ENCODE results near the gene RTL9. TPM values are rescaled to one million over a fixed set of nuclear protein-coding genes. Genes with fewer than 3 reads are reported as not detected.

The RTL9 gene
- total RNA-seq, 2 donors from 2014 or later: 0.07 to 0.27 TPM

GRCh38 chrX:110399497-110399896 is 40.8 kb downstream of the RTL9 start:
- Histone ChIP-seq H3K4me3 (no peak overlapping the region), H3K9me3 (no peaks in the 10 kb centered on the region), H3K27me3 (replicated peaks; ENCODE audit: insufficient read depth) (no peaks in the 10 kb centered on the region), H3K4me1 (ENCODE audit: control insufficient read depth in 1 of 2, low read depth in 2 of 2) (no peaks in the 10 kb centered on the region), H3K27ac (no peak overlapping the region), H3K36me3 (no peaks in the 10 kb centered on the region)
- TF ChIP-seq CTCF (IDR thresholded peaks at IDR 0.05): no peak
- ATAC-seq (ENCODE audit: insufficient number of reproducible peaks, low FRiP score, low read depth): no peak
- DNase-seq (ENCODE audit: low spot score): no peak

- Histone ChIP-seq H3K9me3 (no peaks in the 10 kb centered on the region), H3K4me3 (no peak overlapping the region), H3K27ac (no peak overlapping the region), H3K27me3 (replicated peaks; ENCODE audit: insufficient read depth) (no peaks in the 10 kb centered on the region), H3K36me3 (no peaks in the 10 kb centered on the region), H3K4me1 (ENCODE audit: control insufficient read depth in 1 of 2, low read depth in 2 of 2) (no peaks in the 10 kb centered on the region)
- ATAC-seq (ENCODE audit: insufficient number of reproducible peaks, low FRiP score, low read depth) (no peak), DNase-seq (ENCODE audit: low spot score) (no peak)
- TF ChIP-seq CTCF (IDR thresholded peaks at IDR 0.05): no peak
These were observed 41.3 kb downstream of the RTL9 start for GRCh38 chrX:110399966-110400365.

- ATAC-seq (ENCODE audit: insufficient number of reproducible peaks, low FRiP score, low read depth): no peak
- Histone ChIP-seq H3K36me3 (no peaks in the 10 kb centered on the region), H3K4me3 (no peak overlapping the region), H3K4me1 (ENCODE audit: control insufficient read depth in 1 of 2, low read depth in 2 of 2) (no peaks in the 10 kb centered on the region), H3K9me3 (no peaks in the 10 kb centered on the region), H3K27me3 (replicated peaks; ENCODE audit: insufficient read depth) (no peaks in the 10 kb centered on the region), H3K27ac (no peak overlapping the region)
- DNase-seq (ENCODE audit: low spot score): no peak
- TF ChIP-seq CTCF (IDR thresholded peaks at IDR 0.05): no peak
These were observed 42.5 kb downstream of the RTL9 start for GRCh38 chrX:110401135-110401534.

GRCh38 chrX:110402091-110402849 is 43.6 kb downstream of the RTL9 start:
- no peaks in the 10 kb centered on the region for H3K36me3 ChIP-seq
- no peaks in the 10 kb centered on the region for H3K4me1 ChIP-seq (ENCODE audit: control insufficient read depth in 1 of 2, low read depth in 2 of 2)
- DNase-seq (ENCODE audit: low spot score) (no peak), ATAC-seq (ENCODE audit: insufficient number of reproducible peaks, low FRiP score, low read depth) (no peak)
- H3K27ac ChIP-seq: no peak overlapping the region
- H3K4me3 ChIP-seq: no peak overlapping the region
- H3K27me3 ChIP-seq (replicated peaks; ENCODE audit: insufficient read depth): no peaks in the 10 kb centered on the region
- H3K9me3 ChIP-seq: no peaks in the 10 kb centered on the region
- no peak for TF ChIP-seq CTCF (IDR thresholded peaks at IDR 0.05)

DNA sequence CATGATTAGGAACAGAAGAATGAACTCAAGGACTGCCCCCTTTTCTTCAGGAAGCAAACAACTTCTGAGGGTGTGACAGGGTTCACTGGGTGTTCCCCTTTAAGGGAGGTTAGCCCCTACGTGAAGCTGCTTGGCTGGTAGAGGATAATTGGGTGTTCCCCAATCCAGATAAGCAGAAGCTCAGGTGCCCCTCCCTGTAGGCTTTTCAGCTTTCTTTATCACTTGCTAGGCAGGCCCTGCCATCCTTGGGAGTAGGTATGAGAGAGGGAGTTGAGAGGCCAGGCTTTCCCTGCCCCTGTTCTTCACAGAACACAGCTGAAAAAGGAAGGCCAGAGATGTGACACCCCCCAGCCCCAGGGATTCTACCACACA is 44.2 kb downstream of the RTL9 start:
- no peak for TF ChIP-seq CTCF (IDR thresholded peaks at IDR 0.05)
- H3K27ac ChIP-seq: no peak overlapping the region
- ATAC-seq (ENCODE audit: insufficient number of reproducible peaks, low FRiP score, low read depth) (no peak), DNase-seq (ENCODE audit: low spot score) (no peak)
- H3K9me3 ChIP-seq: no peaks in the 10 kb centered on the region
- no peak overlapping the region for H3K4me3 ChIP-seq
- H3K4me1 ChIP-seq (ENCODE audit: control insufficient read depth in 1 of 2, low read depth in 2 of 2): no peaks in the 10 kb centered on the region
- no peaks in the 10 kb centered on the region for H3K36me3 ChIP-seq
- H3K27me3 ChIP-seq (replicated peaks; ENCODE audit: insufficient read depth): no peaks in the 10 kb centered on the region

Measured in thoracic aorta (tissue), 2 donors.